Gastroesophageal sphincter (tissue), 3 donors: ENCODE measurements around the gene EPHB2.

Experiments used
- POLR2A ChIP-seq, 2 donors: fragments of 450-650 bp; IDR thresholded peaks; one replicate each; pipeline ENCODE4 v1.6.1; 2017; ENCODE audit warnings: antibody characterized with exemption in 2 of 2, mild to moderate bottlenecking in 2 of 2, moderate library complexity in 1 of 2
- TF ChIP-seq, protein P1 (sequence below), 4 experiments: fragments of 200-600 bp in 2 of 4; fragments of 450-650 bp in 2 of 4; sonication (generic) in 1 of 4; IDR thresholded peaks; one replicate each; pipeline ENCODE4 v1.5.1; 2017 to 2019; ENCODE audit warnings: antibody characterized with exemption in 4 of 4, mild to moderate bottlenecking in 2 of 4, moderate library complexity in 2 of 4

- TF ChIP-seq, protein P1, sequence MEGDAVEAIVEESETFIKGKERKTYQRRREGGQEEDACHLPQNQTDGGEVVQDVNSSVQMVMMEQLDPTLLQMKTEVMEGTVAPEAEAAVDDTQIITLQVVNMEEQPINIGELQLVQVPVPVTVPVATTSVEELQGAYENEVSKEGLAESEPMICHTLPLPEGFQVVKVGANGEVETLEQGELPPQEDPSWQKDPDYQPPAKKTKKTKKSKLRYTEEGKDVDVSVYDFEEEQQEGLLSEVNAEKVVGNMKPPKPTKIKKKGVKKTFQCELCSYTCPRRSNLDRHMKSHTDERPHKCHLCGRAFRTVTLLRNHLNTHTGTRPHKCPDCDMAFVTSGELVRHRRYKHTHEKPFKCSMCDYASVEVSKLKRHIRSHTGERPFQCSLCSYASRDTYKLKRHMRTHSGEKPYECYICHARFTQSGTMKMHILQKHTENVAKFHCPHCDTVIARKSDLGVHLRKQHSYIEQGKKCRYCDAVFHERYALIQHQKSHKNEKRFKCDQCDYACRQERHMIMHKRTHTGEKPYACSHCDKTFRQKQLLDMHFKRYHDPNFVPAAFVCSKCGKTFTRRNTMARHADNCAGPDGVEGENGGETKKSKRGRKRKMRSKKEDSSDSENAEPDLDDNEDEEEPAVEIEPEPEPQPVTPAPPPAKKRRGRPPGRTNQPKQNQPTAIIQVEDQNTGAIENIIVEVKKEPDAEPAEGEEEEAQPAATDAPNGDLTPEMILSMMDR (IDR thresholded peaks at IDR 0.05), result no peak
- no peak for TF ChIP-seq POLR2A (IDR thresholded peaks at IDR 0.05)
Measured at GRCh38 chr1:22792396-22793160, 81.9 kb downstream of the EPHB2 start.
